GM18951 (cell line): ENCODE results near the gene TRAM2.
"Not testable (repeated sequence)": the region's sequence is repeated elsewhere in the genome, so short reads cannot be mapped to it uniquely, and the experiment has no call there.

ENCODE experiments used
- POLR2A ChIP-seq: IDR thresholded peaks from 4 replicates; pipeline ENCODE4 v1.6.1; 2011; ENCODE audit warnings: mild to moderate bottlenecking; ENCODE audit not compliant: insufficient read length, insufficient read depth; ENCODE audit errors: extremely low read depth
- in situ Hi-C: fragments of 300-500 bp; cut with MboI; formaldehyde crosslinking; loops from one replicate; pipeline ENCODE4 v1.12.0; 2022; ENCODE audit warnings: low sequenced_read_pairs, mixed read lengths, inconsistent platforms; ENCODE audit not compliant: unreplicated experiment

The TRAM2 gene

GRCh38 chr6:52495922-52496321 lies 80.9 kb downstream of the TRAM2 start:
- TF ChIP-seq POLR2A, result no peak
- in situ Hi-C loops, result loop anchor here (5.0 kb wide), 1 partner anchor 79 kb away; no protein-coding TSS in a partner anchor

DNA sequence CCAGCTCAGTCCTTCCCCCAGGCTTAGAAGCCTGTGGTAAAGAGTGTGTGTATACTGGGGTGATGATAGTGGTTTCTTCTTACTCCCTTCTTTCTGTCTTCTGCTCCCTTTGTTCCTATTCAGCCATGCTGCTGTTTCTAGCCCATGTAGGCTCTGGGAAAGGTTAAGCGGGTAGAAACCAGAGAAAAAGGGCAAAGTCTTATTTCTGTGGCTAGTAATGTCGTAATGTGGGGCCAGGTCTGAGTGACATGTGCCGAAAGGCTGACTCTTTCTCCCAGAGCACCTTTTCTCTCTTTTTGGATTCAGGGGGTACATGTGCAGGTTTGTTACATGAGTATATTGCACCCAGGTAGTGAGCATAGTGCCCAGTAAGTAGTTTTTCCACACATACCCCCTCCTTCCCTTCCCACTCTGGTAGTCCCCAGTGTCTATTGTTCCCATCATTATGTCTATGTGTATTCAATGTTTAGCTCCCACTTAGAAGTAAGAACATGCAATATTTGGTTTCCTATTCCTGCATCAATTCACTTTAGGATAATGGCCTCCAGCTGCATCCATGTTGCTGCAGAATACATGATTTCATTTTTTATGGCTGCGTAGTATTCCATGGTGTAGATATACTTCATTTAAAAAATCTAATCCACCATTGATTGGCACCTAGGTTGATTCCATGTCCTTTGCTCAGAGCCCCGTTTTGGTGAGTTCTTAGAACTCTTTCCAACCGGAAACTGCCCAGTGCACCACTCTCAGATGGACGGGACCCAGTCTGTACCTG lies 82.4 kb downstream of the TRAM2 start:
- in situ Hi-C loops, result loop anchor here (5.0 kb wide), 1 partner anchor 77 kb away; no protein-coding TSS in a partner anchor
- no peak for TF ChIP-seq POLR2A

GRCh38 chr6:52493669-52494068 lies 83.2 kb downstream of the TRAM2 start:
- in situ Hi-C loops, result no loop called here
- no peak for TF ChIP-seq POLR2A

GRCh38 chr6:52491203-52492069 lies 85.4 kb downstream of the TRAM2 start:
- TF ChIP-seq POLR2A, result peak; percentile 32
- in situ Hi-C loops, result no loop called here

DNA sequence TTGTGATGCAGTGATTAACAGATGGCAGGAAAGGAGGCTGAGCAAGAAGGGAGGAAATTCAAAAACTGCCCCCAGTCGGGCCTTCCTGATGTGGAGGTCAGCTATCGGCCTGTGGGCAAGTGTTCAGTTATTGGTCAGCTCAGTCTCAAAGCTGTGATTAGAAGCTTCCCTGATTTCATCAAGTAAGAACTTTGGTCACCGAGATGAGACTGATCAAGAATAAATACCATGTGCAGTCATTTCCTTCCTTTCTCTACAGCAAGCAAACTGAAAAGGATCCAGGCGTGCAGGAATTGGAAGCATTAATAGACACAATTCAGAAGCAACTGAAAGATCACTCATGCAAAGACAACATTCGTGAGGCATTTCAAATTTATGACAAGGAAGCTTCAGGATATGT lies 87.0 kb downstream of the TRAM2 start:
- TF ChIP-seq POLR2A, result no peak
- in situ Hi-C loops, result no loop called here

DNA sequence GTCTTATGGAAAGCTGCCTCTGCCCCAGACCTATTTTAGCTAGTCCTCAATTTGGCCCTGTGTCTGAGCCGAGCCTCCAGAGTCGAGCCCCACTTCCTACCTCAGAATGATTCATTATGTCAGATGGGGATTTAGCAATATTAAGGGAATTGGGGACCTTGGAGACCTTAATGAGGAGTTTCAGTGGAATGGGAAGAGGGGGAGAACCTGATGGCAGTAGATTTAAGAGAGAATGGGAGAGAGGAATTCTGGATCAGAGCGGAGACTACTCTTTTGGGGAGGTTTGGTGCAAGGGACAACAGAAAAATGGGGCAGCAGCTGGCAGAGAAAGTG lies 93.2 kb downstream of the TRAM2 start:
- no peak for TF ChIP-seq POLR2A
- in situ Hi-C loops, result no loop called here

DNA sequence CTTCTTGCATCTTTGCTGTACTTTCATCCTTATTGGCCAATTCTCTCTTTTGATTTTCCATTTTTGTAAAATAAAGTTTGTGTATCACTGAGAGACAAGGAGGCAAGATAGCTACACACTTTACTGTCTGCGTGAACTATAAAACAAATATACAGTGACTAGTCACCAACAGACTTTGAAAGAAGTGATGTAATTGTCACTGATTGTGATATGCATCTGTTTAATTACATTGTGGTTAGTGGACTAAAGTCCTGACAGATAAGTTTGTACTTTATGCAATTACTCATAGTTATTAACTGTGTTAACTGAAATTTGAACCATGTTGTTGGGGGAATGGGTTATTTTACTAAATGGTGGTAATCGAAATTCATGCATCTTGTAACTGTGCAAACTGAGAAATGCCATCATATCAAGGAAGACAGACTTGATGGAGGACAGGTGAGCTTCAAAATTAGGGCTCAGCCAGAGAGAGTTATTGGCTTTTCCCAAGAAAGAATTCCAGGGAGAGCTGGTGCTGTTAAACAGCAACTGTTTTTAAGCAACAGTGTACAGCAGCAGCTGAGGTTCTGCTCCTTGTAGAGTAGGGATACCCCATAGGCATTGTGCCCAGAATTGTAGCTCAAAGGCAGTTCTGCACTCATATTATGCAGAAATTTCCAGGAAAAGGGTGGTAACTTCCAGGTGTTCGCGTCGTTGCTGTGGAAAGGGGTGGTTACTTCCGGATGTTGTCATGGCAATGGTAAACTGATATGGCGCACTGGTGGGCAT lies 93.8 kb downstream of the TRAM2 start:
- in situ Hi-C loops, result no loop called here
- no peak for TF ChIP-seq POLR2A

DNA sequence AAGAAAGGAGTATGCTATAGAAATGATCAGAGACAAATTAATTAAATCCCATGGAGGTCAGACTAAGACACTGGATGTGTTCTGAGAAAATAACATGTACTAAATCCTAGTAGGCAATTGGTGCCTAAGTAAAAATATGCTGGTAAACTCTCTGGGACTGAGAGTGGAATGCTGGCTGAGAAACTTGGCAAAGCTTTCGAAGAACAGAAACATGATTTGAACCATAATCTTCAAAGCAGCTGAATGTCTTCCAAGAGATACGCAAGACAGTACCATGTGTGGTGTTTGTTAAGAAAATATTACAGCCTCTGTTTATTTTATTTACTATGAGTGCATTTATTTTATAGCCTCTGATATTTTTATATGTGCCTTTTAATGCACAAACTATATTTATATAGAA lies 101.6 kb downstream of the TRAM2 start:
- in situ Hi-C loops, result no loop called here
- no peak for TF ChIP-seq POLR2A

DNA sequence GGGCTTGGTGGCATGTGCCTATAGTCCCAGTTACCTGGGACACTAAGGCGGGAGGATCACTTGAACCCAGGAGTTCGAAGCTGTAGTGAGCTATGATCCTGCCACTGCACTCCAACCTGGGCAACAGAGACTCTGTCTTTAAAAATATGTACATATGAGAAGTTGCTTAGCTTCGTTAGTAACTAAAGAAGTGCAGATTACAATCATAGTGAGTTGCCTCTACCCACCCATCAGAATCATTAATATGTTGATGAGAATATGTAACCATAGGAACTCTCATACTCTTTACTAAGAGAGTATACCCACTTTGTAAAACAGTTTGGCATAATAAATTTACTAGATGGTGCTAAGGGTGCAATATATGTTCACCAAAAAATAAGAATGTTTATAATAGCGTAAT lies 102.7 kb downstream of the TRAM2 start:
- in situ Hi-C loops, result no loop called here
- no peak for TF ChIP-seq POLR2A

GRCh38 chr6:52461194-52461593 lies 115.7 kb downstream of the TRAM2 start:
- in situ Hi-C loops, result not testable (repeated sequence)

GRCh38 chr6:52457096-52457495 lies 119.8 kb downstream of the TRAM2 start:
- no peak for TF ChIP-seq POLR2A
- in situ Hi-C loops, result no loop called here

- in situ Hi-C loops, result no loop called here
- TF ChIP-seq POLR2A, result no peak
Measured at GRCh38 chr6:52454556-52454955, 122.3 kb downstream of the TRAM2 start.
